ENCODE data around the gene PEX14. TPM values are rescaled to one million over a fixed set of nuclear protein-coding genes. Genes with fewer than 3 reads are reported as not detected.

PEX14 gene
- total and polyA plus RNA-seq, 2 donors (not counting 3 experiments of a cell fraction or from before 2014, with no cell fraction given), result 19.5 to 26.5 TPM

- no peak within 1 kb of the TSS for H3K4me2 ChIP-seq (ENCODE audit: insufficient read depth, low read length)
- H3K27ac ChIP-seq (ENCODE audit: insufficient read depth, low read depth, low read length), result no peak within 1 kb of the TSS
- DNase-seq (ENCODE audit: low read depth, low spot score) (no peak), FAIRE-seq (no peak)
- no peaks in the 10 kb centered on the region for H3K27me3 ChIP-seq (ENCODE audit: control insufficient read depth in 2 of 2, insufficient read depth in 2 of 2, low read length in 2 of 2)
- dilution Hi-C loops (cut with MboI; ENCODE audit: extremely low pct_ligation_motif_present, low sequenced_read_pairs), result no loop called here
- no peak within 1 kb of the TSS for H3K9ac ChIP-seq (replicated peaks; ENCODE audit: extremely low read depth, insufficient read depth, low read length)
- no peaks in the 10 kb centered on the region for H3K9me1 ChIP-seq (replicated peaks; ENCODE audit: control insufficient read depth, extremely low read depth, insufficient read depth, low read length)
- POLR2A ChIA-PET, result no interaction called here
- H3K36me3 ChIP-seq (ENCODE audit: control insufficient read depth in 2 of 2, extremely low read depth in 1 of 2, insufficient read depth in 2 of 2, low read length in 2 of 2), result no peaks in the 10 kb centered on the region
- H4K20me1 ChIP-seq (replicated peaks; ENCODE audit: control insufficient read depth, extremely low read depth, insufficient read depth, low read length), result no peaks in the 10 kb centered on the region
- H3K9me3 ChIP-seq (replicated peaks; ENCODE audit: control insufficient read depth, insufficient read depth, low read length), result no peaks in the 10 kb centered on the region
- H2AFZ ChIP-seq (ENCODE audit: low read depth, low read length), result no peak within 1 kb of the TSS
- no peak within 1 kb of the TSS for H3K4me3 ChIP-seq (replicated peaks in 1 of 3; ENCODE audit: insufficient read depth in 1 of 3, low read depth in 1 of 3, low read length in 3 of 3)
- TF ChIP-seq MAX (IDR thresholded peaks at IDR 0.05; ENCODE audit: insufficient read depth, insufficient read length), result no peak
- no peak for TF ChIP-seq GATA2 (IDR thresholded peaks at IDR 0.05; ENCODE audit: insufficient read depth, insufficient read length, low read depth, low read length)
- intact Hi-C loops (cut with micrococcal nuclease), result loop anchor here (5.0 kb wide), 1 partner anchor 998 kb away; no protein-coding TSS in a partner anchor
- no TSS peak for BruUV-seq (replicated peaks)
- no peaks in the 10 kb centered on the region for H3K79me2 ChIP-seq (ENCODE audit: control insufficient read depth, insufficient read depth, low read length)
- CTCF ChIA-PET, result interaction anchor here (0.9 to 1.1 kb wide), 2 partner anchors 18 to 20 kb away, joined by 3 to 4 read pairs; partner anchors contain the start of gene CENPS
- peaks cover 9% of the 10 kb centered on the region for H3K4me1 ChIP-seq (ENCODE audit: control insufficient read depth, extremely low read depth, insufficient read depth, low read length)
Measured at GRCh38 chr1:10449751-10450150, 25.0 kb upstream of the PEX14 start, which contains the start of gene CORT. Gene CORT (plus strand): TSS chr1:10450031. CDS start chr1:10450224, 193 bp downstream.

- Histone ChIP-seq H3K4me2 (ENCODE audit: insufficient read depth, low read length) (no peak overlapping the region), H3K79me2 (ENCODE audit: control insufficient read depth, insufficient read depth, low read length) (no peaks in the 10 kb centered on the region), H3K9me1 (replicated peaks; ENCODE audit: control insufficient read depth, extremely low read depth, insufficient read depth, low read length) (no peaks in the 10 kb centered on the region), H4K20me1 (replicated peaks; ENCODE audit: control insufficient read depth, extremely low read depth, insufficient read depth, low read length) (no peaks in the 10 kb centered on the region), H3K27me3 (ENCODE audit: control insufficient read depth in 2 of 2, insufficient read depth in 2 of 2, low read length in 2 of 2) (no peaks in the 10 kb centered on the region), H3K4me1 (ENCODE audit: control insufficient read depth, extremely low read depth, insufficient read depth, low read length) (peaks cover 9% of the 10 kb centered on the region), H3K9ac (replicated peaks; ENCODE audit: extremely low read depth, insufficient read depth, low read length) (no peak overlapping the region), H3K27ac (ENCODE audit: insufficient read depth, low read depth, low read length) (no peak overlapping the region), H3K4me3 (replicated peaks in 1 of 3; ENCODE audit: insufficient read depth in 1 of 3, low read depth in 1 of 3, low read length in 3 of 3) (no peak overlapping the region), H2AFZ (ENCODE audit: low read depth, low read length) (no peak overlapping the region), H3K36me3 (ENCODE audit: control insufficient read depth in 2 of 2, extremely low read depth in 1 of 2, insufficient read depth in 2 of 2, low read length in 2 of 2) (no peaks in the 10 kb centered on the region), H3K9me3 (replicated peaks; ENCODE audit: control insufficient read depth, insufficient read depth, low read length) (no peaks in the 10 kb centered on the region)
- FAIRE-seq, result no peak
- dilution Hi-C loops (cut with MboI; ENCODE audit: extremely low pct_ligation_motif_present, low sequenced_read_pairs), result no loop called here
- intact Hi-C loops (cut with micrococcal nuclease), result no loop called here
- no peak for DNase-seq (ENCODE audit: low read depth, low spot score)
- no TSS peak for BruUV-seq (replicated peaks)
- no peak for TF ChIP-seq MAX (IDR thresholded peaks at IDR 0.05; ENCODE audit: insufficient read depth, insufficient read length)
- TF ChIP-seq GATA2 (IDR thresholded peaks at IDR 0.05; ENCODE audit: insufficient read depth, insufficient read length, low read depth, low read length), result no peak
- no peak for TF ChIP-seq MYC (IDR thresholded peaks at IDR 0.05; ENCODE audit: low read depth, low read length)
- no peak for TF ChIP-seq EZH2 (IDR thresholded peaks at IDR 0.05; ENCODE audit: borderline replicate concordance, low read depth, low read length, severe bottlenecking)
- TF ChIP-seq JUN (IDR thresholded peaks at IDR 0.05; ENCODE audit: borderline replicate concordance, insufficient read depth, insufficient read length, low read depth), result no peak
- no peak for TF ChIP-seq CTCF (IDR thresholded peaks at IDR 0.05; ENCODE audit: extremely low read depth in 1 of 2, insufficient read depth in 1 of 2, low read depth in 1 of 2, low read length in 2 of 2)
- no peak for TF ChIP-seq POLR2A (IDR thresholded peaks at IDR 0.05; ENCODE audit: low read depth, low read length)
- TF ChIP-seq POLR2AphosphoS5 (IDR thresholded peaks at IDR 0.05; ENCODE audit: insufficient read depth, low read depth, low read length), result no peak
- TF ChIP-seq FOS (IDR thresholded peaks at IDR 0.05; ENCODE audit: borderline replicate concordance, insufficient read depth, low read length), result no peak
- CTCF ChIA-PET, result interaction anchor here (0.6 to 0.9 kb wide), 2 partner anchors 18 to 1417 kb away, joined by 3 to 5 read pairs; no protein-coding TSS in a partner anchor
- POLR2A ChIA-PET, result no interaction called here
Measured at GRCh38 chr1:10450156-10450814, 24.5 kb upstream of the PEX14 start.

Measured in endothelial cell of umbilical vein (primary cell).